Fibroblast of the aortic adventitia (primary cell): Measurements from ENCODE around the gene MLXIPL. TPM values are rescaled to one million over a fixed set of nuclear protein-coding genes. Genes with fewer than 3 reads are reported as not detected.
"Not testable (repeated sequence)": the region's sequence is repeated elsewhere in the genome, so short reads cannot be mapped to it uniquely, and the experiment has no call there.

Experiments used
- DNase-seq: peaks from one replicate; pipeline ENCODE4 v3.0.0-alpha.2; 2010; ENCODE audit warnings: low read depth
- H3K4me3 ChIP-seq: 2 replicates; pipeline ENCODE4 v1.5.1; 2011; ENCODE audit warnings: low read depth, mild to moderate bottlenecking, control low read depth, low read length, moderate library complexity
- total RNA-seq: library from RNA; depleted of rRNA; stranded (reverse); fragments of >200 nt; gene quantifications from 2 replicates; pipeline ENCODE4 v1.2.3, GENCODE V29; 2012; ENCODE audit warnings: low replicate concordance
- TF ChIP-seq, protein P1 (sequence below): IDR thresholded peaks from 2 replicates; pipeline ENCODE4 v1.5.1; 2011; ENCODE audit warnings: mild to moderate bottlenecking, low read length, control low read depth, inconsistent platforms; ENCODE audit not compliant: insufficient read depth

Gene MLXIPL
- total RNA-seq, 1 donor: 0.72 TPM

DNA sequence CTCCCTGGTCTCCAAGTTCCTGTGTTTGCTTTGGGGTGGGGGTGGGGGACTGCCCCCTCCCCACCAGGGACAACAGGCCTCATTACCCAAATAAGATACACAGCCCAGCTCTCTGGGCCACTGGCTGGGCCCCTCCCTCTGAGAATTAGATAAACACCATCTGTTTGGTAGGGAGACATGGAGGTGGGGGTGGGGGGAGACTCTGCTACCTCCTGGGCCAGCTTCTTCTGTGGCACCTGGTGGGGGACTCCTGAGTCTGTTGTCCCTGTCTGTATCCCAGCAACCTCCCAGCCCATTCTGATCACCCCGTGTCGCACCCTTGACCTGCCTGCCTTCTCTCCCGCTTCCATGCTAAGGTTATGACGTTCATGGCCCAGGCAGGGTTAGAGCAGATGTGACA, 5.8 kb downstream of the MLXIPL start:
- DNase-seq: no peak
- TF ChIP-seq, protein P1, sequence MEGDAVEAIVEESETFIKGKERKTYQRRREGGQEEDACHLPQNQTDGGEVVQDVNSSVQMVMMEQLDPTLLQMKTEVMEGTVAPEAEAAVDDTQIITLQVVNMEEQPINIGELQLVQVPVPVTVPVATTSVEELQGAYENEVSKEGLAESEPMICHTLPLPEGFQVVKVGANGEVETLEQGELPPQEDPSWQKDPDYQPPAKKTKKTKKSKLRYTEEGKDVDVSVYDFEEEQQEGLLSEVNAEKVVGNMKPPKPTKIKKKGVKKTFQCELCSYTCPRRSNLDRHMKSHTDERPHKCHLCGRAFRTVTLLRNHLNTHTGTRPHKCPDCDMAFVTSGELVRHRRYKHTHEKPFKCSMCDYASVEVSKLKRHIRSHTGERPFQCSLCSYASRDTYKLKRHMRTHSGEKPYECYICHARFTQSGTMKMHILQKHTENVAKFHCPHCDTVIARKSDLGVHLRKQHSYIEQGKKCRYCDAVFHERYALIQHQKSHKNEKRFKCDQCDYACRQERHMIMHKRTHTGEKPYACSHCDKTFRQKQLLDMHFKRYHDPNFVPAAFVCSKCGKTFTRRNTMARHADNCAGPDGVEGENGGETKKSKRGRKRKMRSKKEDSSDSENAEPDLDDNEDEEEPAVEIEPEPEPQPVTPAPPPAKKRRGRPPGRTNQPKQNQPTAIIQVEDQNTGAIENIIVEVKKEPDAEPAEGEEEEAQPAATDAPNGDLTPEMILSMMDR: no peak
- no peak overlapping the region for H3K4me3 ChIP-seq

DNA sequence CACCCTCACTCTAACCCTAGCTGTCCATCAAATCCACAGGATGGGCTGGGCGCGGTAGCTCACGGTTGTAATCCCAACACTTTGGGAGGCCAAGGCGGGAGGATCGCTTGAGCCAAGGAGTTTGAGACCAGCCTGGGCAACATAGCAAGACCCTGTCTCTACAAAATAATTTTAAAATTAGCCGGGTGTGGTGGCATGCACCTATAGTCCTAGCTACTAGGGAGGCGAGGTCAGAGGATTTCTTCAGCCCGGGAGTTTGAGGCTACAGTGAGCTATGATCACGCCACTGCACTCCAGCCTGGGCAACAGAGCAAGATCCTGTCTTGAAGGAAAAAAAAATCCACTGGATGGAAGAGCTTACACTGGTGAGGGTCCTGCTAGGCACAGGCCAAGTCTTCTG, 6.8 kb downstream of the MLXIPL start:
- DNase-seq, H3K4me3 ChIP-seq: not testable (repeated sequence)

DNA sequence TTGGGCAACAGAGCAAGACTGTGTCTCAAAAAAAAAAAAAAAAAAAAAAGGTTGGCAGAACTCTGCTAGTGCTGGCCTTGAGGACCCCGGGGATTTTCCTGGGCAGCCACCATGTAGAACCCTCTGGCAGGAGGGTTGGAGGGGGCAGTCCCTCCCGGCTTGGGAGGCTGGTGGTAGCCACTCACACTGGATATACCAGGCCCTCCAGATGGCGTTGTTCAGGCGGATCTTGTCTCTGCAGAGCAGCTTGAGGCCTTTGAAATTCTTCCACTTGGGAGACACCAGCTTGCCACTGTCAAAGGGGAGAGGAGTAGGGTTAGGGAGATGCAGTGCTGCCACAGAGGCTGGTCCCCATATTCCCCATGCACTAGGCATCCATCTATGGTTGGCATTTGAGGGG, 8.4 kb downstream of the MLXIPL start:
- TF ChIP-seq, protein P1: peak; percentile 3
- no peak overlapping the region for H3K4me3 ChIP-seq
- DNase-seq: no peak

DNA sequence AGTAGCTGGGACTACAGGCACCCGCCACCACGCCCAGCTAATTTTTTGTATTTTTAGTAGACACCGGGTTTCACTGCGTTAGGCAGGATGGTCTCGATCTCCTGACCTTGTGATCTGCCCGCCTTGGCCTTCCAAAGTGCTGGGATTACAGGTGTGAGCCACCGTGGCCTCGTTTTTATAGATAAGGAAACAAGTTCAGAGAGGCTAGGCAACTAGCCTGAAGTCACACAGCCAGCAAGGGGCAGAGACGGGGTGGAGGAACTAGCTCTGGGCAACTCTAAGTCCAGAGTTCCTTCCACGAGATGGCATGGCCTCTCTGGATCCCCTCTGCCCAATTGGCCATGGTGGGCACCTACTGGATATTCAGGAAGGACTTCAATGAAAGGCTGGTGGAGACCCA, 9.4 kb downstream of the MLXIPL start:
- H3K4me3 ChIP-seq, DNase-seq: not testable (repeated sequence)

DNA sequence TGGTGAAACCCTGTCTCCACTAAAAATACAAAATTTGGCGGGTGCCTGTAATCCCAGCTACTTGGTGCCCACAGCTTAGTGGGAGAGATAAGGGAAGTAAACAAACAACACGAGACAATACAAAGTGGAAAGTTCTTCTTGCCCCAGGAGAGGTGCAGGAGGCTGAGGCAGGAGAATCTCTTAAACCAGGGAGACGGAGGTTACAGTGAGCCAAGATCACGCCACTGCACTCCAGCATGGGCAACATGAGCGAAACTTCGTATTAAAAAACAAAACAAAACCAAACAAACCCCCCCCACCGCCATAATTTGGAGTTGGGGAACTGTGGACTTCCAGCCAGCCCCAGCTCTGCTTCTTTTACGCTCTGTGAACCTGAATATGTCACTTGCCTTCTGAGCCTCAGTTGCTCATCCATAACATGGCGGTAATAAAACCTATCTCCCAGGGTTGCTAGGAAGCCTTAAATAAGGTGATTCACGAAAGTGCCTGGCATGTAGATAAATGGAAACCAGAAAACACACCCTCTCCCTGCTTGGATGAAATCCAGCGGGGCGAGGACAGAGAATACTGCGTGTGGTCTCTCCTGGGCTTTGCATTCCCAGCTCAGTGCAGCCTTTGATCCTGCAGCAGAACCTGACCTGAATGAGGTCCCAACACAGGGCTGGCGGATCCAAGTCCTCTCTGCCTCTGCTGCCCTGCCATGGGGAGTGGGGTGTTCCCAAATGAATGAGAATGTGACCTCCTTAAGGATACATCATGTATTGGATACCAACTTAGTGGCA, 10.2 kb downstream of the MLXIPL start:
- TF ChIP-seq, protein P1: no peak
- no peak for DNase-seq
- H3K4me3 ChIP-seq: no peak overlapping the region

DNA sequence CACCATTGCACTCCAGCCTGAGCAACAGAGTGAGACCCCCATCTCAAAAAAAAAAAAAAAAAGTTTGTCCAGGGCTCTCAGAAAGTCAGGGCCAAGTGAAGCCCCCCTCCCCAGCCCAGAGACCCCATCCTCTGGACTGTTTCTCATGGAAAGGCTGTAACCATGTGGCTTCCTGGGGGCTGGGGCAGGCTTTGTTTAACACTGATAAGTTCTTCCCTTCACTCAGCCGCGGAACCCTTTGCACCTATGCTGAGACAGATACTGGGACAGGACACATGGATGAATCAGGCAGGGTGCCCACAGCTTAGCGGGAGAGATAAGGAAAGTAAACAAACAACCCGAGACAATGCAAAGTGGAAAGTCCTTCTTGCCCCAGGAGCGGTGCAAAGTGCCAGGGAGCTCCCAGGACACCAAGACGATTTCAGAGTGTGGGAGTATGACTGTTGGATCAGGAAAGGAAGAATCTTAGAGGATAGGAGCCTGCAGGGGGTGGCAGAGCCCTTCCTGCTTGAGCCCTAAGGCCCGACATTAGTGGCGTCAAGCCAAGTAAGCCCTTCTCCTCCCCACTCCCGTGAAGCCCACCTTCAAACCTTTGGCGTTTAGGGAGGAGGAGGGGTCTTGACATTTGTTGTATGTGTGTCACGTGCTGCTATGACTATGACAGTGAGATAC, 11.6 kb downstream of the MLXIPL start:
- DNase-seq: peak; percentile 44
- no peak overlapping the region for H3K4me3 ChIP-seq
- TF ChIP-seq, protein P1: peak; percentile 21

DNA sequence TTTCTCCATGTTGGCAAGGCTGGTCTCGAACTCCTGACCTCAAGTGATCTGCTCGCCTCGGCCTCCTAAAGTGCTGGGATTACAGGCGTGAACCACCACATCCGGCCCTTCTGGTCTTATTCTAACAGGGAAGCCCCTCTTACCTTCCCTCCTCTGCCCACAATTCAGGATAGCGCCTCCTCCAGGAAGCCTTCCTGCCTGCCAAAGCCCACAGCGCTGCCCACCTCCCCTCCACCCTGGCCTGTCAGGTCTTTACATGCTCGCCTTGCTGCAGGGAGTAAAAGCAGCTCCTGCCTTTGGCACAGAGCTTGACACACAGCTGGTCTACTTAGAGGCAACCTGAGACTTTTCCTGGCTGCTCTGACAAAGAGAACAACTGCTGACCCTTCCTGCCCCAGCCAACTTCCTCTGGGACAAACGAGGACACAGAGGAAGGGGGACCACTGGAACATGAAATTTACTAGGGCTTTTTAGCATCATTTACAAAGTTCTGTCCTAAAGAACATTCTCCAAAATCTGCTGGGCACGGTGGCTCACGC, 13.2 kb downstream of the MLXIPL start:
- TF ChIP-seq, protein P1: no peak
- DNase-seq: no peak
- no peak overlapping the region for H3K4me3 ChIP-seq

DNA sequence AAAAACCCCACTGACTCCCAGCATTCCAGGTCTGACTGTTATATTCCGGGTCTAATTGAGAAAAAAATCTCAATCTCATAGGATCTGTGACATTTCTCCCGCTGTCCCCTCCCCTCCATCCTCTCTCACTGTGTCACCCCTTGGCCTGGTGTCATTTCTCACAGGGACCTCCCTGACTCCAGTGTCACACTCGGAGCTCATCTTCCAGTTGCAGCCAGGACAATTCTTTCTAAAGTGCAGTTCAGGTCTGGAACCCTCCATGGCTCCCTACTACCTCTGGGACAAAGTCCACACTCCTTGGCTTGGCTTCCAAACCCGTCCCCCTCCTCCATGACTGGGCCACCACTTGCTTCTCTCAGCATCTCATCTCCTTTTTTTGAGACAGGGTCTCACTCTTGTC, 14.2 kb downstream of the MLXIPL start:
- TF ChIP-seq, protein P1: no peak
- DNase-seq: no peak
- no peak overlapping the region for H3K4me3 ChIP-seq

DNA sequence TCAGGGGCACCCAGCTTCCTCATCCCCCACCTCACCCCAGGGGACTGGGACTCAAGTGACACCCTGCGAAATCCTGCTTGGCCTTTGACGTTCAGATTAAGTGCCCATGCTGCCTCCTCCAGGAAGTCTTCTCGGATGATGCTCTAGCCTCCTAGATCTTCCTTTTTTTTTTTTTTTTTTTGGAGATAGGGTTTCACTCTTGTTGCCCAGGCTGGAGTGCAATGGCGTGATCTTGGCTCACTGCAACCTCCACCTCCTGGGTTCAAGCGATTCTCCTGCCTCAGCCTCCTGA, 16.7 kb downstream of the MLXIPL start:
- not testable (repeated sequence) for H3K4me3 ChIP-seq, DNase-seq
